ENCODE measurements around the gene TOR2A.

Gene TOR2A

DNA sequence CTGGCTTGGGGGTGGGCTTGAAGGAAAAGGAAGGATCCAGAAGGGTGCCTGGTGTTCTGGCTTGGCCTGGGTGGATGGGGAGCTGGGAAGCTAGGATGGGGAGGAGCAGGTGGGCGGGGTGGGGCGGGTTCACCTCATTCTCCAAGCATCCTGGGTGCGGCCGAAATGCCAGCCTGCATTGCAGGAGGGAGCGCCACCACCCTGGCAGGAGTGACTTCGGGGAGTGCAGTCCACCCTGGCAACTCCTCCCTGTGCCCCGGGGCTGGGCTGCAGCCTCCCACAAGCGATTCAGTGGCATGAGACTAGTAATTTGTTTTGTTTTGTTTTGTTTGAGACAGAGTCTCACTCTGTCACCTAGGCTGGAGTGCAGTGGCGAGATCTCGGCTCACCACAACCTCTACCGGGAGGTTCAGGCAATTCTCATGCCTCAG is 13.7 kb downstream of the TOR2A start:
- in situ Hi-C loops (cut with MboI; ENCODE audit: low sequenced_read_pairs): no loop called here

GRCh38 chr9:127720865-127721227 is 14.2 kb downstream of the TOR2A start:
- in situ Hi-C loops (cut with MboI; ENCODE audit: low sequenced_read_pairs): no loop called here

DNA sequence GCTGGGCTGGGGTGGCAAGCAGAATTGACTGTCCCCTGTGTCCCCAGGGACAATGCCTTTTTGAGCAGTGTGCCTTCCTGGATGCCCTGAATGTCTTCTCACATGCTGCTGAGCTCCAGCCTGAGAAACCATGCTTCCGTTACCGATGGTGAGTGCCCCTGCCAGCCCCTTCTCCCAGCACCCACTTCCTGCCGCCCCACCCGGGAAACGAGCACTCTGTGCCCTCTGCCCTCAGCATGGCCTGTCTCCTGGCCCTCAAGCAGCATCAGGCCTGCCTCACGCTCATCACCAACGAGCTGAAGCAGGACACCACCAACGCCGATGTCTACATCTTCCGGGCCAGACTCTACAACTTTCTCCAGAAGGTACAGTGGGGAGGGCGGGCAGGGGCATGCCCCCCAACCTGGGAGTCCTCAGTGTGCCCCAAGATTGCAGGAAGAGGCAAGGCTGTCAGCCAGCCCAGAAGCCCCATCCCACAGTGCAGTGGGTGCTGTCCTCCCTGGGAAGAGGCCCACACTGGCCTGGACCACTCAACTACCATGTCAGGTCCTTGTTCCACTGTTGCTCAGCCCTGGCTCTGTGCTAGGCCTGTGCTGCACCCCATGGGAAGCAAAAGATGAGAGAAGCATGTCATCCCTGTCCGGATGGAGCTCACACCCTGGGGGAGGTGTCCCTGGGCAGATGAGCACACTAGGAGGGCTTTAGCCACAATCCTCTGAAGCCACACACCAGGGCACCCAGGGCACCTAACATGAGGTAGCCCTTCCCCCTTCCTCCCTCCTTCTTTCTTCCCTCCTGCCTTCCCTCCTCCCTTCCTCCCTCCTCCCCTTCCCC is 14.8 kb downstream of the TOR2A start:
- in situ Hi-C loops (cut with MboI; ENCODE audit: low sequenced_read_pairs): no loop called here

GRCh38 chr9:127717766-127718165 is 17.3 kb downstream of the TOR2A start:
- in situ Hi-C loops (cut with MboI; ENCODE audit: low sequenced_read_pairs): no loop called here

GRCh38 chr9:127716412-127716811 is 18.7 kb downstream of the TOR2A start:
- in situ Hi-C loops (cut with MboI; ENCODE audit: low sequenced_read_pairs): no loop called here

GRCh38 chr9:127715470-127716337 is 19.4 kb downstream of the TOR2A start, which contains the start of the genes PTRH1 and TTC16:
Gene PTRH1, minus strand, starts transcription at chr9:127715663. Its CDS starts 24 bp downstream, at chr9:127715639.
Gene TTC16, plus strand, starts transcription at chr9:127716079. Its CDS starts 67 bp downstream, at chr9:127716146.
- in situ Hi-C loops (cut with MboI; ENCODE audit: low sequenced_read_pairs): no loop called here

- in situ Hi-C loops (cut with MboI; ENCODE audit: low sequenced_read_pairs): no loop called here
These were observed 20.1 kb downstream of the TOR2A start for GRCh38 chr9:127714951-127715469.

GRCh38 chr9:127714020-127714750 is 20.9 kb downstream of the TOR2A start:
- in situ Hi-C loops (cut with MboI; ENCODE audit: low sequenced_read_pairs): no loop called here

- in situ Hi-C loops (cut with MboI; ENCODE audit: low sequenced_read_pairs): no loop called here
These were observed 22.2 kb downstream of the TOR2A start for GRCh38 chr9:127712867-127713266.

GRCh38 chr9:127712371-127712770 is 22.7 kb downstream of the TOR2A start:
- in situ Hi-C loops (cut with MboI; ENCODE audit: low sequenced_read_pairs): no loop called here

- in situ Hi-C loops (cut with MboI; ENCODE audit: low sequenced_read_pairs): no loop called here
These were observed 23.2 kb downstream of the TOR2A start for GRCh38 chr9:127711831-127712274.

- in situ Hi-C loops (cut with MboI; ENCODE audit: low sequenced_read_pairs): no loop called here
These were observed 23.8 kb downstream of the TOR2A start for GRCh38 chr9:127711226-127711701.

GRCh38 chr9:127710204-127710783 is 24.8 kb downstream of the TOR2A start:
- in situ Hi-C loops (cut with MboI; ENCODE audit: low sequenced_read_pairs): no loop called here

GRCh38 chr9:127708952-127709587 is 26.0 kb downstream of the TOR2A start:
- in situ Hi-C loops (cut with MboI; ENCODE audit: low sequenced_read_pairs): no loop called here

- in situ Hi-C loops (cut with MboI; ENCODE audit: low sequenced_read_pairs): no loop called here
These were observed 27.3 kb downstream of the TOR2A start for GRCh38 chr9:127707766-127708165.

GRCh38 chr9:127706836-127707241 is 28.3 kb downstream of the TOR2A start, which contains the start of gene CFAP157:
Gene CFAP157, plus strand, starts transcription at chr9:127706988. Its CDS starts 44 bp downstream, at chr9:127707032.
- in situ Hi-C loops (cut with MboI; ENCODE audit: low sequenced_read_pairs): no loop called here

GRCh38 chr9:127705577-127706379 is 29.3 kb downstream of the TOR2A start:
- in situ Hi-C loops (cut with MboI; ENCODE audit: low sequenced_read_pairs): no loop called here

- in situ Hi-C loops (cut with MboI; ENCODE audit: low sequenced_read_pairs): no loop called here
These were observed 31.7 kb downstream of the TOR2A start for GRCh38 chr9:127703289-127703946.
